DMS79 treated with DMSO at 0.1 percent for 48 hours (cell line): ENCODE data around the gene ZNF714.

ENCODE experiments used
- DNase-seq: peaks from one replicate; lab custom pipeline; 2025; lab: John Stamatoyannopoulos, UW

The ZNF714 gene

GRCh38 chr19:21082011-21082975 is at the start of gene ZNF714:
Gene ZNF714 (plus strand): TSS chr19:21082203. CDS start chr19:21098269, 16,066 bp downstream.
- peak; percentile 92 for DNase-seq

- DNase-seq: no peak
Observed at GRCh38 chr19:21045028-21045427, 37.0 kb upstream of the ZNF714 start.

GRCh38 chr19:21046489-21046888 is 35.5 kb upstream of the ZNF714 start:
- DNase-seq: no peak

- DNase-seq: no peak
Observed at GRCh38 chr19:21047716-21048115, 34.3 kb upstream of the ZNF714 start.

GRCh38 chr19:21052902-21053301 is 29.1 kb upstream of the ZNF714 start:
- DNase-seq: no peak

GRCh38 chr19:21065336-21065735 is 16.7 kb upstream of the ZNF714 start:
- no peak for DNase-seq

GRCh38 chr19:21084343-21084742 is 2.3 kb downstream of the ZNF714 start:
- peak; percentile 75 for DNase-seq

GRCh38 chr19:21087871-21088270 is 5.9 kb downstream of the ZNF714 start:
- no peak for DNase-seq

- no peak for DNase-seq
Observed at GRCh38 chr19:21092109-21092508, 10.1 kb downstream of the ZNF714 start.

GRCh38 chr19:21094347-21095025 is 12.5 kb downstream of the ZNF714 start:
- no peak for DNase-seq

- no peak for DNase-seq
Observed at GRCh38 chr19:21098291-21098690, 16.3 kb downstream of the ZNF714 start.

- DNase-seq: no peak
Observed at GRCh38 chr19:21101521-21102242, 19.7 kb downstream of the ZNF714 start.

GRCh38 chr19:21109116-21109515 is 27.1 kb downstream of the ZNF714 start:
- no peak for DNase-seq

- DNase-seq: no peak
Observed at GRCh38 chr19:21110183-21110582, 28.2 kb downstream of the ZNF714 start.

- no peak for DNase-seq
Observed at GRCh38 chr19:21115430-21115829, 33.4 kb downstream of the ZNF714 start.

GRCh38 chr19:21117041-21117907 is 35.3 kb downstream of the ZNF714 start:
- no peak for DNase-seq

GRCh38 chr19:21126078-21126477 is 44.1 kb downstream of the ZNF714 start:
- no peak for DNase-seq

- no peak for DNase-seq
Observed at GRCh38 chr19:21127001-21127400, 45.0 kb downstream of the ZNF714 start.

- DNase-seq: no peak
Observed at GRCh38 chr19:21127898-21128297, 45.9 kb downstream of the ZNF714 start.

GRCh38 chr19:21128901-21129698 is 47.1 kb downstream of the ZNF714 start:
- no peak for DNase-seq
